IMR-90 (cell line): Measurements from ENCODE around the gene LHPP. TPM values are rescaled to one million over a fixed set of nuclear protein-coding genes. Genes with fewer than 3 reads are reported as not detected.

ENCODE experiments used
- ATAC-seq: fragments of 200-7000 bp; cut with Tn5 transposase; 2 replicates; pipeline ENCODE4 v1.9.1; 2020; ENCODE audit warnings: low read depth, mild to moderate bottlenecking, moderate library complexity
- BruUV-seq: library from RNA; stranded (reverse); fragments of 400-500 nt; replicated peaks from 2 replicates; lab custom pipeline; 2021; lab: Mats Ljungman, UMichigan
- CTCF ChIA-PET: fragments of 300-600 bp; formaldehyde crosslinking; extraction: SDS; loops from one replicate; lab custom pipeline; 2021; ENCODE audit warnings: antibody characterized with exemption; lab: Yijun Ruan, JAX
- POLR2A ChIA-PET: fragments of 300-600 bp; sonication (Branson Sonifier 250); formaldehyde crosslinking; loops from one replicate; lab custom pipeline; 2022; ENCODE audit warnings: antibody characterized with exemption; ENCODE audit not compliant: unreplicated experiment; lab: Charles Lee
- DNase-seq: peaks from one replicate; pipeline ENCODE4 v3.0.0; 2013
- H2AFZ ChIP-seq: replicated peaks from 2 replicates; pipeline ENCODE3; 2013; ENCODE audit warnings: low read length, mild to moderate bottlenecking; ENCODE audit not compliant: poor library complexity
- H2AK5ac ChIP-seq: 2 replicates; pipeline ENCODE4 v1.6.1; 2013; ENCODE audit warnings: low read depth, low read length, inconsistent platforms
- H2AK9ac ChIP-seq: replicated peaks from 2 replicates; pipeline ENCODE3; 2013; ENCODE audit warnings: mild to moderate bottlenecking, low read depth, low read length, moderate library complexity; ENCODE audit not compliant: poor library complexity
- H2BK120ac ChIP-seq: 2 replicates; pipeline ENCODE4 v1.6.1; 2013; ENCODE audit warnings: low read depth, low read length, inconsistent platforms
- H2BK15ac ChIP-seq: 3 replicates; pipeline ENCODE4 v1.6.1; 2013; ENCODE audit warnings: low read depth, low read length, inconsistent platforms
- H2BK20ac ChIP-seq: 2 replicates; pipeline ENCODE4 v1.6.1; 2013; ENCODE audit warnings: low read depth, mild to moderate bottlenecking, inconsistent platforms, low read length, moderate library complexity
- H2BK5ac ChIP-seq: 2 replicates; pipeline ENCODE4 v1.6.1; 2013; ENCODE audit warnings: mild to moderate bottlenecking, low read depth, low read length, inconsistent platforms; ENCODE audit not compliant: poor library complexity, severe bottlenecking
- H3K14ac ChIP-seq: replicated peaks from 2 replicates; pipeline ENCODE4 v1.6.1; 2013; ENCODE audit warnings: low read depth, low read length, inconsistent platforms
- H3K18ac ChIP-seq: 2 replicates; pipeline ENCODE4 v1.6.1; 2013; ENCODE audit warnings: low read depth, low read length, control low read depth
- H3K23ac ChIP-seq: 2 replicates; pipeline ENCODE4 v1.6.1; 2013; ENCODE audit warnings: low read depth, low read length, inconsistent platforms
- H3K27ac ChIP-seq: 2 replicates; pipeline ENCODE4 v1.5.1; 2013; ENCODE audit warnings: mild to moderate bottlenecking, control low read depth, low read length; ENCODE audit not compliant: insufficient read depth
- H3K27me3 ChIP-seq: 2 replicates; pipeline ENCODE4 v1.6.1; 2013; ENCODE audit warnings: low read length; ENCODE audit not compliant: control insufficient read depth, insufficient read depth
- H3K36me3 ChIP-seq: 2 replicates; pipeline ENCODE4 v1.6.1; 2013; ENCODE audit warnings: low read length, mixed read lengths; ENCODE audit not compliant: control insufficient read depth, insufficient read depth
- H3K4ac ChIP-seq: 2 replicates; pipeline ENCODE4 v1.6.1; 2013; ENCODE audit warnings: low read depth, low read length, inconsistent platforms
- H3K4me1 ChIP-seq: 2 replicates; pipeline ENCODE4 v1.6.1; 2013; ENCODE audit warnings: low read length, mixed read lengths; ENCODE audit not compliant: control insufficient read depth, insufficient read depth
- H3K4me2 ChIP-seq: 2 replicates; pipeline ENCODE4 v1.6.1; 2013; ENCODE audit warnings: low read depth, mild to moderate bottlenecking, control low read depth, low read length, moderate library complexity
- H3K4me3 ChIP-seq: 2 replicates; pipeline ENCODE4 v1.5.1; 2013; ENCODE audit warnings: low read depth, mild to moderate bottlenecking, control low read depth, low read length, moderate library complexity; ENCODE audit not compliant: insufficient read depth
- H3K56ac ChIP-seq: 2 replicates; pipeline ENCODE4 v1.6.1; 2013; ENCODE audit warnings: low read length, inconsistent platforms; ENCODE audit not compliant: insufficient read depth; ENCODE audit errors: extremely low read depth
- H3K79me1 ChIP-seq, 2 experiments: 2 replicates each; pipeline ENCODE4 v1.6.1; 2013; ENCODE audit warnings: low read length in 2 of 2, inconsistent platforms in 1 of 2, low read depth in 1 of 2
- H3K9ac ChIP-seq: 2 replicates; pipeline ENCODE4 v1.6.1; 2013; ENCODE audit warnings: low read depth, low read length, control low read depth
- H3K9me1 ChIP-seq: 2 replicates; pipeline ENCODE4 v1.6.1; 2013; ENCODE audit warnings: low read length, inconsistent platforms; ENCODE audit not compliant: insufficient read depth
- H3K9me3 ChIP-seq: 2 replicates; pipeline ENCODE4 v1.6.1; 2013; ENCODE audit warnings: low read length; ENCODE audit not compliant: control insufficient read depth, insufficient read depth
- H4K20me1 ChIP-seq: 2 replicates; pipeline ENCODE4 v1.6.1; 2013; ENCODE audit warnings: low read length, inconsistent platforms; ENCODE audit not compliant: insufficient read depth
- H4K5ac ChIP-seq: 2 replicates; pipeline ENCODE4 v1.6.1; 2013; ENCODE audit warnings: mild to moderate bottlenecking, low read depth, low read length, control low read depth
- H4K8ac ChIP-seq, 2 experiments: 2 replicates each; pipeline ENCODE4 v1.6.1; 2013; ENCODE audit warnings: low read depth in 2 of 2, low read length in 2 of 2, control low read depth in 1 of 2, inconsistent platforms in 1 of 2
- H4K91ac ChIP-seq: 2 replicates; pipeline ENCODE4 v1.6.1; 2013; ENCODE audit warnings: low read depth, low read length, inconsistent platforms; ENCODE audit not compliant: insufficient read depth
- BHLHE40 ChIP-seq: fragments of 150-350 bp; IDR thresholded peaks from 2 replicates; pipeline ENCODE4 v1.6.1; 2016; ENCODE audit warnings: mild to moderate bottlenecking, low read depth, low read length
- CEBPB ChIP-seq: IDR thresholded peaks from 2 replicates; pipeline ENCODE4 v1.6.1; 2012; ENCODE audit warnings: low read depth, low read length, improper control_type of control experiment
- CHD1 ChIP-seq: IDR thresholded peaks from 2 replicates; pipeline ENCODE4 v1.6.1; 2012; ENCODE audit warnings: low read depth, low read length, improper control_type of control experiment
- FOS ChIP-seq: fragments of 150-350 bp; IDR thresholded peaks from 2 replicates; pipeline ENCODE4 v1.6.1; 2016; ENCODE audit warnings: low read depth, low read length
- MAFK ChIP-seq: IDR thresholded peaks from 2 replicates; pipeline ENCODE4 v1.6.1; 2012; ENCODE audit warnings: low read depth, low read length, improper control_type of control experiment
- MXI1 ChIP-seq: IDR thresholded peaks from 2 replicates; pipeline ENCODE4 v1.6.1; 2012; ENCODE audit warnings: low read depth, mild to moderate bottlenecking, low read length, moderate library complexity, borderline replicate concordance
- NFE2L2 ChIP-seq: fragments of 150-350 bp; IDR thresholded peaks from 2 replicates; pipeline ENCODE4 v1.6.1; 2016; ENCODE audit warnings: low read depth, mild to moderate bottlenecking, low read length
- RAD21 ChIP-seq: IDR thresholded peaks from 2 replicates; pipeline ENCODE4 v1.6.1; 2012; ENCODE audit warnings: low read length, improper control_type of control experiment
- RFX5 ChIP-seq: IDR thresholded peaks from 2 replicates; pipeline ENCODE4 v1.8.0; 2012; ENCODE audit warnings: low read depth, mild to moderate bottlenecking, low read length, moderate library complexity
- SMC3 ChIP-seq: fragments of 150-350 bp; IDR thresholded peaks from 2 replicates; pipeline ENCODE4 v1.6.1; 2016; ENCODE audit warnings: low read depth, mild to moderate bottlenecking, antibody characterized with exemption, low read length, moderate library complexity
- USF2 ChIP-seq: fragments of 150-350 bp; IDR thresholded peaks from 2 replicates; pipeline ENCODE4 v1.6.1; 2017; ENCODE audit warnings: mild to moderate bottlenecking, antibody characterized with exemption, low read length, low read depth
- WGBS, 2 experiments: methylation state at CpG; one replicate each; pipeline versions ENCODE4 v1.1.5 to v1.1.7; 2013; ENCODE audit warnings: missing lambda C conversion rate in 2 of 2; ENCODE audit not compliant: insufficient read length in 1 of 2; ENCODE audit errors: extremely low coverage in 2 of 2; 5-methylcytosine and 5-hydroxymethylcytosine counted together
- dilution Hi-C: fragments of 300-500 bp; cut with HindIII; formaldehyde crosslinking; loops from one replicate; pipeline ENCODE4 v1.14.3; 2018; ENCODE audit warnings: low sequenced_read_pairs; ENCODE audit not compliant: unreplicated experiment
- in situ Hi-C: fragments of 300-500 bp; cut with MboI; formaldehyde crosslinking; loops from 3 replicates; pipeline ENCODE4 v1.14.3; 2019; ENCODE audit warnings: low sequenced_read_pairs, inconsistent platforms, mixed read lengths
- intact Hi-C: fragments of 100-400 bp; cut with micrococcal nuclease; formaldehyde crosslinking; loops from 2 replicates; pipeline ENCODE4 v1.10.0; 2022
- polyA plus RNA-seq, 3 experiments: library from polyadenylated mRNA; depleted of rRNA; stranded (reverse); fragments of >200 nt; gene quantifications; 2 replicates each; pipeline ENCODE4 v1.2.3, GENCODE V29; 2012; ENCODE audit warnings: low replicate concordance in 1 of 3
- total RNA-seq: library from RNA; depleted of rRNA; stranded (reverse); fragments of >200 nt; gene quantifications from 2 replicates; pipeline ENCODE4 v1.2.3, GENCODE V29; 2012

The LHPP gene
- total and polyA plus RNA-seq, 2 of the 4 experiments (the other 2 are of a cell fraction) = 2.7 to 8.3 TPM

GRCh38 chr10:124619195-124619594 is 157.6 kb downstream of the LHPP start:
- H3K79me1 ChIP-seq = no peaks in the 10 kb centered on the region
- ATAC-seq (peak; percentile 90), DNase-seq (peak; percentile 20)
- ChIA-PET CTCF (interaction anchor here (0.8 kb wide), 1 partner anchor 122 kb away, joined by 5 read pairs; no protein-coding TSS in a partner anchor), POLR2A (no interaction called here)
- H3K4me3 ChIP-seq = no peak overlapping the region
- peaks cover 2% of the 10 kb centered on the region; the same call in 1 of the 2 replicates for H3K4me1 ChIP-seq
- H3K36me3 ChIP-seq = peaks cover 2% of the 10 kb centered on the region; the same call in 1 of the 2 replicates
- no peak overlapping the region for H3K56ac ChIP-seq
- H2AK5ac ChIP-seq = no peak overlapping the region
- TF ChIP-seq SMC3 (no peak), RAD21 (no peak), FOS (no peak), NFE2L2 (no peak), RFX5 (no peak), USF2 (no peak), CHD1 (no peak), BHLHE40 (no peak), CEBPB (no peak), MXI1 (no peak), MAFK (no peak)
- no peaks in the 10 kb centered on the region; the same call in 1 of the 2 replicates for H4K20me1 ChIP-seq
- no peak overlapping the region for H4K5ac ChIP-seq
- WGBS, 2 experiments = 64% methylated on average over 3 of the region's 9 CpGs; no CpG with 5 or more reads in 1 of the 2 experiments
- no peak overlapping the region for H3K4ac ChIP-seq
- H2AFZ ChIP-seq = no peak overlapping the region
- no peak overlapping the region for H3K14ac ChIP-seq
- H3K9ac ChIP-seq = no peak overlapping the region
- no peak overlapping the region for H4K8ac ChIP-seq
- H3K9me1 ChIP-seq = no peaks in the 10 kb centered on the region
- intact Hi-C loops (no loop called here), in situ Hi-C loops (no loop called here), dilution Hi-C loops (no loop called here)
- H2BK5ac ChIP-seq = no peak overlapping the region
- H3K27me3 ChIP-seq = no peaks in the 10 kb centered on the region
- H2BK120ac ChIP-seq = no peak overlapping the region
- H2BK20ac ChIP-seq = no peak overlapping the region
- H2AK9ac ChIP-seq = peak overlapping the region; percentile 59
- H3K9me3 ChIP-seq = no peaks in the 10 kb centered on the region
- H3K4me2 ChIP-seq = no peak overlapping the region; the same call in 1 of the 2 replicates
- no TSS peak for BruUV-seq
- no peak overlapping the region for H2BK15ac ChIP-seq
- H3K18ac ChIP-seq = no peak overlapping the region
- no peak overlapping the region for H3K27ac ChIP-seq
- no peak overlapping the region for H4K91ac ChIP-seq
- no peak overlapping the region for H3K23ac ChIP-seq
